ENCODE results near the gene TP53I13. TPM values are rescaled to one million over a fixed set of nuclear protein-coding genes. Genes with fewer than 3 reads are reported as not detected.

TP53I13 gene
- total and polyA plus RNA-seq, 7 experiments from 2014 or later = 19.3 to 87.5 (median 61.7) TPM

GRCh38 chr17:29586676-29587469 is 18.4 kb downstream of the TP53I13 start:
- no peaks in the 10 kb centered on the region for H3K27me3 ChIP-seq (ENCODE audit: control insufficient read depth in 2 of 2, insufficient read depth in 2 of 2, low read length in 2 of 2)
- Mint-ChIP-seq H3K36me3 (peaks cover 0 to 12% (median 0%) of the 10 kb centered on the region in 5 donors), H3K27me3 (no peaks in the 10 kb centered on the region), H3K4me1 (peaks cover 45 to 70% (median 65%) of the 10 kb centered on the region in 7 donors), H3K9me3 (no peaks in the 10 kb centered on the region), H3K4me3 (peak overlapping the region in 9 of 10 donors; percentile 45 to 96 (median 94)), H3K27ac (peak overlapping the region; percentile 31 to 93 (median 79))
- ChIA-PET CTCF (interaction anchor here (0.6 to 2.0 kb wide), 4 partner anchors 26 to 540 kb away, joined by 4 to 21 read pairs (median 9); no protein-coding TSS in a partner anchor), POLR2A (interaction anchor here (0.9 to 5.9 kb wide), 6 partner anchors 12 to 344 kb away, joined by 3 to 59 read pairs (median 6); partner anchors contain the start of gene TP53I13)
- H3K4me1 ChIP-seq (ENCODE audit: control insufficient read depth in 2 of 2, insufficient read depth in 2 of 2, low read length in 2 of 2) = peaks cover 45 to 60% of the 10 kb centered on the region in 2 donors
- H3K4me3 ChIP-seq (ENCODE audit: low read length) = no peak overlapping the region
- no peak for ATAC-seq
- H3K27ac ChIP-seq (ENCODE audit: low read depth, low read length) = peak overlapping the region; percentile 72
- H3K9me3 ChIP-seq (ENCODE audit: control insufficient read depth in 2 of 3, low read length in 3 of 3) = no peaks in the 10 kb centered on the region
- DNase-seq = no peak
- intact Hi-C loops (cut with micrococcal nuclease) = no loop called here
- peaks cover 0 to 15% (median 6%) of the 10 kb centered on the region in 3 experiments for H3K36me3 ChIP-seq (ENCODE audit: control insufficient read depth in 2 of 3, insufficient read depth in 3 of 3, low read length in 3 of 3)

GRCh38 chr17:29587591-29587990 is 19.1 kb downstream of the TP53I13 start:
- DNase-seq (no peak), ATAC-seq (no peak)
- ChIA-PET POLR2A (interaction anchor here (0.9 to 5.9 kb wide), 6 partner anchors 18 to 375 kb away, joined by 3 to 59 read pairs (median 4); partner anchors contain the start of gene TP53I13), CTCF (interaction anchor here (0.6 to 1.9 kb wide), 6 partner anchors 8 to 343 kb away, joined by 3 to 11 read pairs (median 4); partner anchors contain the start of gene SSH2)
- H3K9me3 Mint-ChIP-seq = no peaks in the 10 kb centered on the region
- H3K27me3 Mint-ChIP-seq = no peaks in the 10 kb centered on the region
- peaks cover 45 to 77% (median 71%) of the 10 kb centered on the region in 7 donors for H3K4me1 Mint-ChIP-seq
- Histone ChIP-seq H3K4me1 (ENCODE audit: control insufficient read depth in 2 of 2, insufficient read depth in 2 of 2, low read length in 2 of 2) (peaks cover 51 to 65% of the 10 kb centered on the region in 2 donors), H3K27me3 (ENCODE audit: control insufficient read depth in 2 of 2, insufficient read depth in 2 of 2, low read length in 2 of 2) (no peaks in the 10 kb centered on the region), H3K9me3 (ENCODE audit: control insufficient read depth in 2 of 3, low read length in 3 of 3) (no peaks in the 10 kb centered on the region), H3K4me3 (ENCODE audit: low read length) (no peak overlapping the region), H3K36me3 (ENCODE audit: control insufficient read depth in 2 of 3, insufficient read depth in 3 of 3, low read length in 3 of 3) (peaks cover 0 to 8% (median 0%) of the 10 kb centered on the region in 3 experiments), H3K27ac (ENCODE audit: low read depth, low read length) (peak overlapping the region; percentile 72)
- peak overlapping the region; percentile 83 to 96 (median 94) for H3K4me3 Mint-ChIP-seq
- peak overlapping the region in 8 of 9 donors; percentile 62 to 94 (median 90) for H3K27ac Mint-ChIP-seq
- H3K36me3 Mint-ChIP-seq = peaks cover 0 to 7% (median 0%) of the 10 kb centered on the region in 5 donors
- intact Hi-C loops (cut with micrococcal nuclease) = no loop called here

GRCh38 chr17:29588017-29588561 is 19.6 kb downstream of the TP53I13 start:
- intact Hi-C loops (cut with micrococcal nuclease) = no loop called here
- H3K27me3 Mint-ChIP-seq = no peaks in the 10 kb centered on the region
- POLR2A ChIA-PET = interaction anchor here (0.9 to 5.9 kb wide), 7 partner anchors 18 to 374 kb away, joined by 3 to 59 read pairs (median 4); partner anchors contain the start of gene CORO6
- Histone ChIP-seq H3K27me3 (ENCODE audit: control insufficient read depth in 2 of 2, insufficient read depth in 2 of 2, low read length in 2 of 2) (no peaks in the 10 kb centered on the region), H3K27ac (ENCODE audit: low read depth, low read length) (peak overlapping the region; percentile 72), H3K4me3 (ENCODE audit: low read length) (peak overlapping the region; percentile 72), H3K36me3 (ENCODE audit: control insufficient read depth in 2 of 3, insufficient read depth in 3 of 3, low read length in 3 of 3) (peaks cover 0 to 3% (median 0%) of the 10 kb centered on the region in 3 experiments), H3K9me3 (ENCODE audit: control insufficient read depth in 2 of 3, low read length in 3 of 3) (no peaks in the 10 kb centered on the region), H3K4me1 (ENCODE audit: control insufficient read depth in 2 of 2, insufficient read depth in 2 of 2, low read length in 2 of 2) (peaks cover 53 to 68% of the 10 kb centered on the region in 2 donors)
- peaks cover 45 to 80% (median 74%) of the 10 kb centered on the region in 7 donors for H3K4me1 Mint-ChIP-seq
- H3K27ac Mint-ChIP-seq = peak overlapping the region; percentile 62 to 98 (median 91)
- DNase-seq = no peak
- H3K4me3 Mint-ChIP-seq = peak overlapping the region; percentile 83 to 96 (median 94)
- no peak for ATAC-seq
- H3K36me3 Mint-ChIP-seq = peaks cover 0 to 5% (median 0%) of the 10 kb centered on the region in 5 donors
- H3K9me3 Mint-ChIP-seq = no peaks in the 10 kb centered on the region
- CTCF ChIA-PET = interaction anchor here (0.6 to 1.9 kb wide), 8 partner anchors 9 to 343 kb away, joined by 3 to 11 read pairs (median 4); partner anchors contain the start of gene SSH2

GRCh38 chr17:29588562-29589411 is 20.3 kb downstream of the TP53I13 start:
- ChIA-PET CTCF (interaction anchor here (0.6 to 1.9 kb wide), 8 partner anchors 9 to 342 kb away, joined by 3 to 11 read pairs (median 4); partner anchors contain the start of gene SSH2), POLR2A (interaction anchor here (1.0 to 5.9 kb wide), 6 partner anchors 26 to 374 kb away, joined by 3 to 59 read pairs (median 4); partner anchors contain the start of gene CORO6)
- Mint-ChIP-seq H3K4me1 (peaks cover 44 to 78% (median 74%) of the 10 kb centered on the region in 7 donors), H3K4me3 (peak overlapping the region; percentile 83 to 96 (median 94)), H3K27ac (peak overlapping the region in 8 of 9 donors; percentile 49 to 98 (median 90)), H3K36me3 (peaks cover 0 to 1% (median 0%) of the 10 kb centered on the region in 5 donors), H3K9me3 (no peaks in the 10 kb centered on the region), H3K27me3 (no peaks in the 10 kb centered on the region)
- Histone ChIP-seq H3K36me3 (ENCODE audit: control insufficient read depth in 2 of 3, insufficient read depth in 3 of 3, low read length in 3 of 3) (no peaks in the 10 kb centered on the region), H3K27me3 (ENCODE audit: control insufficient read depth in 2 of 2, insufficient read depth in 2 of 2, low read length in 2 of 2) (no peaks in the 10 kb centered on the region), H3K9me3 (ENCODE audit: control insufficient read depth in 2 of 3, low read length in 3 of 3) (no peaks in the 10 kb centered on the region), H3K4me3 (ENCODE audit: low read length) (peak overlapping the region; percentile 72), H3K4me1 (ENCODE audit: control insufficient read depth in 2 of 2, insufficient read depth in 2 of 2, low read length in 2 of 2) (peaks cover 54 to 70% of the 10 kb centered on the region in 2 donors), H3K27ac (ENCODE audit: low read depth, low read length) (peak overlapping the region; percentile 72)
- intact Hi-C loops (cut with micrococcal nuclease) = loop anchor here (1.0 kb wide), 6 partner anchors 8 to 342 kb away; partner anchors contain the start of genes TP53I13 (in 2 of the 2) and SSH2 (in 1 of the 2)
- peak in 5 of 9 donors; percentile 23 to 67 (median 31) for DNase-seq
- peak; percentile 13 for ATAC-seq

- Histone ChIP-seq H3K27ac (ENCODE audit: low read depth, low read length) (peak within 1 kb of the TSS; percentile 75), H3K4me3 (ENCODE audit: low read length) (peak within 1 kb of the TSS; percentile 72), H3K9me3 (ENCODE audit: control insufficient read depth in 2 of 3, low read length in 3 of 3) (no peaks in the 10 kb centered on the region), H3K27me3 (ENCODE audit: control insufficient read depth in 2 of 2, insufficient read depth in 2 of 2, low read length in 2 of 2) (no peaks in the 10 kb centered on the region), H3K36me3 (ENCODE audit: control insufficient read depth in 2 of 3, insufficient read depth in 3 of 3, low read length in 3 of 3) (no peaks in the 10 kb centered on the region), H3K4me1 (ENCODE audit: control insufficient read depth in 2 of 2, insufficient read depth in 2 of 2, low read length in 2 of 2) (peaks cover 58 to 65% of the 10 kb centered on the region in 2 donors)
- DNase-seq (peak; percentile 77 to 88 (median 84)), ATAC-seq (peak; percentile 93)
- Mint-ChIP-seq H3K27ac (peak within 1 kb of the TSS; percentile 78 to 94 (median 89)), H3K4me3 (peak within 1 kb of the TSS; percentile 88 to 96 (median 94)), H3K36me3 (no peaks in the 10 kb centered on the region), H3K4me1 (peaks cover 35 to 73% (median 66%) of the 10 kb centered on the region in 7 donors), H3K27me3 (no peaks in the 10 kb centered on the region), H3K9me3 (no peaks in the 10 kb centered on the region)
- intact Hi-C loops (cut with micrococcal nuclease) = loop anchor here (1.0 to 5.0 kb wide), 8 partner anchors 9 to 341 kb away; partner anchors contain the start of genes TP53I13 (in 2 of the 2) and SSH2 (in 1 of the 2)
- CTCF ChIA-PET = interaction anchor here (4.5 kb wide), 1 partner anchor 26 kb away, joined by 56 read pairs; no protein-coding TSS in a partner anchor
- POLR2A ChIA-PET = interaction anchor here (1.2 to 5.9 kb wide), 4 partner anchors 23 to 30 kb away, joined by 5 to 59 read pairs (median 36); partner anchors contain the start of gene ABHD15
Measured at GRCh38 chr17:29589524-29590410, 21.3 kb downstream of the TP53I13 start, which contains the start of gene GIT1. Gene GIT1 (minus strand): TSS chr17:29589648. CDS start chr17:29589378, 270 bp downstream.

Data from naive thymus-derived CD4-positive, alpha-beta T cell (primary cell).